ENCODE data around the gene HACD2.

Gene HACD2

GRCh38 chr3:123476967-123477750 lies 107.7 kb downstream of the HACD2 start:
- H3K4me3 ChIP-seq (ENCODE audit: low read depth, low read length), result no peak overlapping the region
- no peaks in the 10 kb centered on the region for H3K36me3 ChIP-seq (ENCODE audit: control insufficient read depth in 2 of 2, insufficient read depth in 1 of 2, low read length in 2 of 2)
- H3K9me3 ChIP-seq (ENCODE audit: control insufficient read depth, insufficient read depth, low read depth, low read length), result no peaks in the 10 kb centered on the region
- H3K4me1 ChIP-seq (ENCODE audit: control insufficient read depth, insufficient read depth, low read length), result no peaks in the 10 kb centered on the region
- ChIA-PET CTCF (interaction anchor here (0.9 to 1.1 kb wide), 2 partner anchors 12 to 30 kb away, joined by 3 to 4 read pairs; no protein-coding TSS in a partner anchor), POLR2A (no interaction called here)
- TF ChIP-seq ZNF26 (tag by site-specific recombination; IDR thresholded peaks at IDR 0.05) (no peak), ZNF2 (tag by site-specific recombination; IDR thresholded peaks at IDR 0.05) (no peak), SP2 (tag by site-specific recombination; IDR thresholded peaks at IDR 0.05) (no peak), KLF10 (tag by site-specific recombination; IDR thresholded peaks at IDR 0.05) (no peak), TCF7L2 (IDR thresholded peaks at IDR 0.05; ENCODE audit: borderline replicate concordance, low read depth, low read length) (no peak), ZNF645 (tag by site-specific recombination; IDR thresholded peaks at IDR 0.05) (no peak), ZNF510 (tag by site-specific recombination; IDR thresholded peaks at IDR 0.05; ENCODE audit: insufficient replicate concordance) (no peak), KLF7 (tag by site-specific recombination; IDR thresholded peaks at IDR 0.05; ENCODE audit: borderline replicate concordance) (no peak), ZNF223 (tag by site-specific recombination; IDR thresholded peaks at IDR 0.05) (no peak), ZNF280C (tag by site-specific recombination; IDR thresholded peaks at IDR 0.05) (no peak)
- no peak overlapping the region for H3K27ac ChIP-seq (ENCODE audit: extremely low read depth, low read depth, low read length)

DNA sequence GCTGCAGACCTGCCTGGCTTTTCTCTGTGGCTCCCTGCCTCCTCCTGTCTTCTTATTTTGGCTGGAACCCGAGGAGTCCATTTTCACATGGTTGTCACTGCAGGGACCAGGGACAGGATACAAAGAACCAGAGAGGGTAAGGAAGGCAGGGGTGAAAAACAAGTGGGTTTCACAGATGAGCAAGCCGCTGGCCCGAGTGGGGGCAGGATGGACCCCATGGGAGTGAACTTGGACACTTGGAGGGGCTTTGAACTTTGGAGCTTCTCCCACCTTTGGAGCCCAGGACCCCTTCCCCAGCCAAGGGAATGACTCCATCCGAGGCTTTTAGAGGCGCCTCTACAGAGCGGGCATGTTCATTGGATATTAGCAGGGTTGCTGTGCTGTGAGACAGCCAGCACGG lies 109.1 kb downstream of the HACD2 start:
- ChIA-PET POLR2A (no interaction called here), CTCF (interaction anchor here (1.3 kb wide), 1 partner anchor 13 kb away, joined by 4 read pairs; no protein-coding TSS in a partner anchor)
- TF ChIP-seq ZBTB48 (tag by site-specific recombination; IDR thresholded peaks at IDR 0.05) (no peak), PATZ1 (tag by site-specific recombination; IDR thresholded peaks at IDR 0.05) (no peak), ZNF558 (tag by site-specific recombination; IDR thresholded peaks at IDR 0.05) (no peak), KLF16 (tag by site-specific recombination; IDR thresholded peaks at IDR 0.05) (no peak), SETDB1 (IDR thresholded peaks at IDR 0.05; ENCODE audit: insufficient read length, low read length) (no peak)
- no peaks in the 10 kb centered on the region for H3K36me3 ChIP-seq (ENCODE audit: control insufficient read depth in 2 of 2, insufficient read depth in 1 of 2, low read length in 2 of 2)
- H3K4me3 ChIP-seq (ENCODE audit: low read depth, low read length), result no peak overlapping the region
- H3K9me3 ChIP-seq (ENCODE audit: control insufficient read depth, insufficient read depth, low read depth, low read length), result no peaks in the 10 kb centered on the region
- H3K27ac ChIP-seq (ENCODE audit: extremely low read depth, low read depth, low read length), result no peak overlapping the region
- H3K4me1 ChIP-seq (ENCODE audit: control insufficient read depth, insufficient read depth, low read length), result no peaks in the 10 kb centered on the region

All from HEK293 (cell line).